Urinary bladder (tissue), 4 donors: ENCODE results near the gene USP9X. TPM values are rescaled to one million over a fixed set of nuclear protein-coding genes. Genes with fewer than 3 reads are reported as not detected.
"Not testable (repeated sequence)": the region's sequence is repeated elsewhere in the genome, so short reads cannot be mapped to it uniquely, and the experiment has no call there.

Experiments used
- DNase-seq: peaks from one replicate; pipeline ENCODE4 v3.0.0-alpha.2; 2015; ENCODE audit errors: extremely low spot score
- H3K27ac ChIP-seq: one replicate; pipeline ENCODE4 v1.5.1; 2013; ENCODE audit warnings: low read depth, mild to moderate bottlenecking, moderate library complexity
- H3K36me3 ChIP-seq: one replicate; pipeline ENCODE4 v1.6.1; 2013; ENCODE audit warnings: mild to moderate bottlenecking, moderate library complexity; ENCODE audit not compliant: insufficient read depth
- H3K4me1 ChIP-seq: one replicate; pipeline ENCODE4 v1.6.1; 2013; ENCODE audit warnings: mild to moderate bottlenecking, moderate library complexity; ENCODE audit not compliant: insufficient read depth
- H3K4me3 ChIP-seq: one replicate; pipeline ENCODE4 v1.5.1; 2013; ENCODE audit warnings: low read depth, low read length
- WGBS: extraction: QIAGEN DNeasy Blood & Tissue Kit; methylation state at CpG from one replicate; pipeline ENCODE4 v1.1.7; 2013; 5-methylcytosine and 5-hydroxymethylcytosine counted together
- polyA plus RNA-seq: library from polyadenylated mRNA; stranded (reverse); fragments of 200-250 nt; gene quantifications from one replicate; pipeline ENCODE4 v1.2.3, GENCODE V29; 2013
- total RNA-seq: library from RNA; depleted of rRNA; stranded (reverse); fragments of >200 nt; gene quantifications from one replicate; pipeline ENCODE4 v1.2.3, GENCODE V29; 2014
- donor health status: healthy with polysubstance abuse.
- donor health status: healthy.

The USP9X gene
- total and polyA plus RNA-seq, 2 donors, result 27.4 to 229 TPM

DNA sequence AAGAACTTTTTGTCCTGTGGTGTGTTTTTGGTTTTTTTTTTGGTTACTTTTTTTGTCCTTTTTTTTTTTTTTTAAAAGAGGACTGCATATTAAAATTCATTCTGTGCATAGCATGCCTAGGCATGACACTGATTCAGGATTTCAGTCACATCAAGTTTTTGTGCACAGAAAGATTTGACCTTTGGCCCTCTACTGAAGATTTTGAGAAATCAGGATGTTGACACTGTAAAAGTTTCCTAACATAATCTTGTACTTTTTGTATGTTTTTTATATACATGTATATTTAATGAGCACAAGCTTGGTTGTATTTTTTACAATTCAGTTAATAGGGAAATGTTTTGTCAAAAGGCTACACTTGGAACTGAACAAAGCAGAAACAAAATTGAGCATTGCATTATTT, 148.7 kb downstream of the USP9X start:
- Histone ChIP-seq H3K4me3 (no peak overlapping the region), H3K27ac (no peak overlapping the region), H3K36me3 (peaks cover 4% of the 10 kb centered on the region), H3K4me1 (no peaks in the 10 kb centered on the region)
- DNase-seq, result no peak

- not testable (repeated sequence) for H3K36me3 ChIP-seq, H3K27ac ChIP-seq, H3K4me1 ChIP-seq, DNase-seq, H3K4me3 ChIP-seq
- 94% methylated on average over 13 of the region's 13 CpGs for WGBS
These were observed 149.2 kb downstream of the USP9X start for GRCh38 chrX:41234471-41234870.

- WGBS, result 62% methylated on average over 2 of the region's 2 CpGs
- DNase-seq, result no peak
- no peak overlapping the region for H3K27ac ChIP-seq
- no peak overlapping the region for H3K4me3 ChIP-seq
- H3K36me3 ChIP-seq, result no peaks in the 10 kb centered on the region
- H3K4me1 ChIP-seq, result no peaks in the 10 kb centered on the region
These were observed 149.7 kb downstream of the USP9X start for GRCh38 chrX:41234962-41235361.

- peak overlapping the region; percentile 10 for H3K27ac ChIP-seq
These were observed 151.4 kb downstream of the USP9X start for GRCh38 chrX:41236629-41237028.

DNA sequence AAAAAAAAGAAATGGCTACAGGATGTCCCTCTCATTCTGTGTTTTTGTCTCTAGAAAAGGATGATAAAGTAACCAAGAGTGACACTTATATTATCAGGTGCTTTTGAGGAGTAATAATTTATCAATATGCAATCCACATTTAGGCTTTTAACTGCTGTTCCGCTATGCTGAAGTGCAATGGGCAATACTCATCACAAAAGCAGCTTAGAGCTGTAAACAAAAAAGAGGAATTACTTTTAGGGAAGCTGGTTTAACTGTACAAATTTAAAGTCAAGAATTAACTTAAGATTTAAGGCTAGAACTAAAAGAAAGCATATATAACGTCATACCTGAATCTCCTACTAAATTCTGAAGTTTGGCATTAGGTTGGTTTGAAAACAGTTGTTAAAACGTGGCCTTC, 155.3 kb downstream of the USP9X start:
- WGBS, result 71% methylated on average over 3 of the region's 3 CpGs
- DNase-seq, result no peak
- Histone ChIP-seq H3K36me3 (no peaks in the 10 kb centered on the region), H3K4me1 (no peaks in the 10 kb centered on the region), H3K27ac (no peak overlapping the region), H3K4me3 (no peak overlapping the region)

More at GRCh38 chrX:41236629-41237028, 151.4 kb downstream of the USP9X start:
- no peak for DNase-seq
- Histone ChIP-seq H3K36me3 (no peaks in the 10 kb centered on the region), H3K4me3 (no peak overlapping the region), H3K4me1 (no peaks in the 10 kb centered on the region)

DNA sequence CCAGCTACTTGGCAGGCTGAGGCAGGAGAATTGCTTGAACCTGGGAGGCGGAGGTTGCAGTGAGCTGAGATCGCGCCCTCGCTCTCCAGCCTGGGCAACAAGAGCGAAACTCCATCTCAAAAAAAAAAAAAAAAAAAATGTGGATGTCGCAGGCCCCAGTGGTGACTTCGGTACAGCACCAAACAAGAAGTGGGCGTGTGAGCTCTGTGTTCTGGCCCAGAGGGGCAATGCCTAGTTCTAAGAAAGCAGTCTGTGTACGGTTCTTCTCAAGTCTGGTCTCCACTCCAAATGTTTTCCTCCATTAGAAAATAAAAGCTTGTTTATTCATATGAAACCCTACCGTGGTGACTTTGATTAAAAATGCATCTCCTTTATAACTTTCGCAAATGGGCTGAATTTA, 156.7 kb downstream of the USP9X start:
- H3K4me1 ChIP-seq, result no peaks in the 10 kb centered on the region
- H3K27ac ChIP-seq, result no peak overlapping the region
- DNase-seq, result no peak
- H3K4me3 ChIP-seq, result no peak overlapping the region
- 91% methylated on average over 11 of the region's 11 CpGs for WGBS
- H3K36me3 ChIP-seq, result no peaks in the 10 kb centered on the region

- no peaks in the 10 kb centered on the region for H3K4me1 ChIP-seq
- H3K36me3 ChIP-seq, result no peaks in the 10 kb centered on the region
- WGBS, result 55% methylated on average over 2 of the region's 2 CpGs
- no peak for DNase-seq
- no peak overlapping the region for H3K27ac ChIP-seq
- H3K4me3 ChIP-seq, result no peak overlapping the region
These were observed 160.4 kb downstream of the USP9X start for GRCh38 chrX:41245641-41246040.

GRCh38 chrX:41250867-41251266, 165.6 kb downstream of the USP9X start:
- no peak for DNase-seq
- H3K4me3 ChIP-seq, result no peak overlapping the region
- no peaks in the 10 kb centered on the region for H3K4me1 ChIP-seq
- H3K36me3 ChIP-seq, result no peaks in the 10 kb centered on the region
- H3K27ac ChIP-seq, result no peak overlapping the region
- 95% methylated on average over 10 of the region's 10 CpGs for WGBS

DNA sequence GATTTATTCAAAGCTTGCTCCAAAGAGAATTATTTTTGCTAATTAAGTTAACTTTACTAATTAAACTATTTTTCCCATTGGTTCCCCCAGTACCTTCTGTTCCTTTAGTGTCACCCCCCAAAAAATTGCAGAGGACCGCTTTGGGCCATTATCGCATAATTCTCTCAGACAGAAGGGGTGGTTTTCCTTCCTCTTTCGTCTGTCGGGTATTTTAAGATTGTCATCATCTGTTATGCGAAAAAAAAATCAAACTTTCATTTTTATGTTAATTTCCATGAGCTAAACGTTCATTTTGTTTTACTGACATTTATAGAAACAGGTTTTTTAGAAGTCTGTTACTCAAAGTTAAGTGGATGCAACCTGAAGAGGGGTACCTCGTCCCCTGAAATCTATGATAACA, 172.6 kb downstream of the USP9X start:
- no peaks in the 10 kb centered on the region for H3K4me1 ChIP-seq
- no peak overlapping the region for H3K27ac ChIP-seq
- no peaks in the 10 kb centered on the region for H3K36me3 ChIP-seq
- DNase-seq, result no peak
- no peak overlapping the region for H3K4me3 ChIP-seq
- 72% methylated on average over 7 of the region's 7 CpGs for WGBS

DNA sequence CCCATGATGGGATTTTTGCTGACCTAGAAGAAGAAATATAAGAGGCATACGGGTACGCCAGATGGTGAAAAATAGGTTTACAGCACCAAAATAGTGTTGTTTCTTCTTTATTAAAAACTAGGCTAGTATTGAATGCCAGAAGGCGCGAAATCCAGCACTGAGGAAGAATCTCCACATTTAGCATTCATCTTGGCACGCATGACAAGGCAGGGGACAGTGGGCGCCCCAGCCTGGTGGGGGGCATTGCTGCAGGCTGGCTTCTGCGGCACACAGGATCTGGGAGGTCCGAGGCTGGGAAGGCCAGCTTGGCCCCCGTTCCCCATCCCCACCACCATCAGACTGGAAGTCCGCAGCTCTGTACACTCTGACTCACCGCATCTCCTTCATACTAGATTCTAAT, 173.0 kb downstream of the USP9X start:
- Histone ChIP-seq H3K36me3 (no peaks in the 10 kb centered on the region), H3K27ac (no peak overlapping the region), H3K4me1 (no peaks in the 10 kb centered on the region), H3K4me3 (no peak overlapping the region)
- DNase-seq, result no peak
- WGBS, result 89% methylated on average over 11 of the region's 11 CpGs

GRCh38 chrX:41258871-41259270, 173.6 kb downstream of the USP9X start:
- no peak for DNase-seq
- 93% methylated on average over 14 of the region's 14 CpGs for WGBS
- no peak overlapping the region for H3K4me3 ChIP-seq

DNA sequence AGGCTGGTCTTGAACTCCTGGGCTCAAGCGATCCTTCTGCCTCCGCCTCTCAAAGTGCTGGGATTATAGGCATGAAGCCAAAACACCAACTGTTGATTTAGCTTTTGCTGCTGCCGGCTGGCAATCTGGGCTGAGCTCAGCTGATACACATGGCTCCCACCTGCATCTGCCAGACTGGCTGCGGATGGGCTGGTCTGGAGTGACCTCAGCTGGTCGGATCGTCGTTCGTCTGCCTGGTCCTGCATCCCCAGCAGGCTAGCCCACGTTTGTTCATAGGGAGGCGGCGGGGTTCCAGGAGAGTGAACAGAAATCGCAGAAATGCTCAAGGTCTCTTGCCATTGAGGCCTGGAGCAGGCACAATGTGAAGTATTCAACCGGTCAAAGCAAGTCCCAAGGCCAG, 174.3 kb downstream of the USP9X start:
- Histone ChIP-seq H3K4me1 (no peaks in the 10 kb centered on the region), H3K36me3 (no peaks in the 10 kb centered on the region), H3K4me3 (no peak overlapping the region), H3K27ac (no peak overlapping the region)
- DNase-seq, result no peak
- WGBS, result 72% methylated on average over 13 of the region's 13 CpGs

More at GRCh38 chrX:41258871-41259270, 173.6 kb downstream of the USP9X start:
- Histone ChIP-seq H3K36me3 (no peaks in the 10 kb centered on the region), H3K27ac (no peak overlapping the region), H3K4me1 (no peaks in the 10 kb centered on the region)

DNA sequence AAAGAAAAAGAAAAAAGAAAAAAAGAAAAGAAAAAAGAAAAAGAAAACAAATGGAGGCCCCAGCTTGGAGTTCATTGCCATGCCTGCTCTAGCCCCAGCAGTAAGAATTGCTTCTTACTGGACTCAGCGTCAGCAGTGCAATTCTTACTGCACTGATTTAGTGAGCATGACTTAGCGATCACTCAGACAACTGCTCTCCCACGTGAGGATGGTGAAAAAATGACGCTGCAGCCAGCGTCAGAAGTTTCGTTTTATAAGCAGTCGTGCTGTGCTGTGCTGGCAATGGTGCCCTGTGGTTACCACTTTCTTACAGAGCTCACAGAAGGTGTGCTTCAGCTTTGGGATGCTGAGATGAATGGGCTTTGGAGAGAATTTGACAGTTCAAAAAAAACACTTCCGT, 180.4 kb downstream of the USP9X start:
- H3K27ac ChIP-seq, result no peak overlapping the region
- 41% methylated on average over 8 of the region's 8 CpGs for WGBS
- H3K4me3 ChIP-seq, result no peak overlapping the region
- H3K36me3 ChIP-seq, result no peaks in the 10 kb centered on the region
- no peaks in the 10 kb centered on the region for H3K4me1 ChIP-seq
- DNase-seq, result no peak

DNA sequence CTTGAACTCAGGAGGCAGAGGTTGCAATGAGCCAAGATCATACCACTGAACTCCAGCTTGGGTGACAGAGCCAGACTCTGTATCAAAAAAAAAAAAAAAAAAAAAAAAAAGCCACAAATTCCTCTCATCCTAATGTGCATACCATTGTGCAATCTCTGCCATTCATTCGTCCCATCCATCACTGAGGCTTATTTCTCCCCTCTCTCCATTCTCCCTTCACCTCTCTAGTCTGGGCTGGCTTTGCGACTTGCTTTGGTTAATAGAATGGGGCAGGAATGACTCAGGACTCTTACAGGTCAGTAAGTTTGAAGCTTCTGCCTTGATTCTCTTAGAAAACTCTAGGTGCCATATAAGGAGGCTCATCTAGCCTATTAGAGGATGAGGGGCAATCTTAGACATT, 188.4 kb downstream of the USP9X start:
- Histone ChIP-seq H3K4me3 (no peak overlapping the region), H3K27ac (no peak overlapping the region), H3K36me3 (no peaks in the 10 kb centered on the region), H3K4me1 (no peaks in the 10 kb centered on the region)
- 67% methylated on average over 2 of the region's 2 CpGs for WGBS
- DNase-seq, result no peak
